ENCODE measurements around the gene MRNIP. TPM values are rescaled to one million over a fixed set of nuclear protein-coding genes. Genes with fewer than 3 reads are reported as not detected.

Gene MRNIP
- total and polyA plus RNA-seq, 2 of the 8 experiments (the other 6 are each of a cell fraction or from before 2014, with no cell fraction given): 29.6 TPM

DNA sequence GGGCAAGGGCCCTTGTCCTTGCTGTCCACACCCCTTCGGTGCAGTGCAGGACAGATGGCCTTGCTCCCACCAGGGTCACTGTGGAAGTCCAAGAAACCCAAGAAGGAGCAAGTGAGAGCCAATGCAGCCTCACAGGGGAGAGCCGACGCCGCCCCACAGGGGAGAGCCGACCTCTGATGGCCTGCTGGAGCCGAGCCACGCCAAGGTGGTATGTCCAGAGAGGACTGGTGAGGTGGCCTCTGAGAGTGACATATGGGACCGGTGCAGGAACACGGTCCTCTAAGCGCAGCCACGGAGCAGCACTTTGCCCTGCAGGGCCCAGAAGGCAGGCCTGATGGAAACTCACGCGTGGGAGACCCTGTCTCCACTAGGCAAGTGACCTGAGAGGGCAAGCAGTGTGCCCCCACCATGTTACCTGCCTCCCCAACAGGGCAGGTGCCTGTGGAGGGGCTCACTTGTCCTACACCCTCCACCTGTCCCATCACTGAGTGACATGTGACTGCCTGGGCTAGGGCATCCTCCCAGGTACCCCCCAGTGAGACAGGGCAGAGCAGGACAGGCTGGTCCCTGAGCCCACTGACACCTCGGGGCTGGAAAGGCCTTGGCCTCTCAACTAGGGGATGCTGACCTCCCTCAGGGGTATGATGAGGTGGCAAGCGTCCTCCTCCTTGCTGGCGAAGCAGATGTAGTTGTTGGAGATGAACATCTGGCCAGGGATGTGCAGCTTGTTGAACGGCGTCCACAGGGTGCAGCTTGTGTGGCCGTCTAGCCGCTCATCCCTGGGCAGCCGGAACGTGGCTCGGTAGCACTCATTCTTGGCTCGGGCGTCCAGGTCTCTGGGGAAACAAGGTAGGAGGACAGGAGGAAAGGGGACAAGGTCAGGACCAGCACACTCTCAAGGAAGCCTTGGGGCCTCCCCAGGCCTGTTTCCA is 32.4 kb upstream of the MRNIP start (continued):
- TF ChIP-seq, protein P1, sequence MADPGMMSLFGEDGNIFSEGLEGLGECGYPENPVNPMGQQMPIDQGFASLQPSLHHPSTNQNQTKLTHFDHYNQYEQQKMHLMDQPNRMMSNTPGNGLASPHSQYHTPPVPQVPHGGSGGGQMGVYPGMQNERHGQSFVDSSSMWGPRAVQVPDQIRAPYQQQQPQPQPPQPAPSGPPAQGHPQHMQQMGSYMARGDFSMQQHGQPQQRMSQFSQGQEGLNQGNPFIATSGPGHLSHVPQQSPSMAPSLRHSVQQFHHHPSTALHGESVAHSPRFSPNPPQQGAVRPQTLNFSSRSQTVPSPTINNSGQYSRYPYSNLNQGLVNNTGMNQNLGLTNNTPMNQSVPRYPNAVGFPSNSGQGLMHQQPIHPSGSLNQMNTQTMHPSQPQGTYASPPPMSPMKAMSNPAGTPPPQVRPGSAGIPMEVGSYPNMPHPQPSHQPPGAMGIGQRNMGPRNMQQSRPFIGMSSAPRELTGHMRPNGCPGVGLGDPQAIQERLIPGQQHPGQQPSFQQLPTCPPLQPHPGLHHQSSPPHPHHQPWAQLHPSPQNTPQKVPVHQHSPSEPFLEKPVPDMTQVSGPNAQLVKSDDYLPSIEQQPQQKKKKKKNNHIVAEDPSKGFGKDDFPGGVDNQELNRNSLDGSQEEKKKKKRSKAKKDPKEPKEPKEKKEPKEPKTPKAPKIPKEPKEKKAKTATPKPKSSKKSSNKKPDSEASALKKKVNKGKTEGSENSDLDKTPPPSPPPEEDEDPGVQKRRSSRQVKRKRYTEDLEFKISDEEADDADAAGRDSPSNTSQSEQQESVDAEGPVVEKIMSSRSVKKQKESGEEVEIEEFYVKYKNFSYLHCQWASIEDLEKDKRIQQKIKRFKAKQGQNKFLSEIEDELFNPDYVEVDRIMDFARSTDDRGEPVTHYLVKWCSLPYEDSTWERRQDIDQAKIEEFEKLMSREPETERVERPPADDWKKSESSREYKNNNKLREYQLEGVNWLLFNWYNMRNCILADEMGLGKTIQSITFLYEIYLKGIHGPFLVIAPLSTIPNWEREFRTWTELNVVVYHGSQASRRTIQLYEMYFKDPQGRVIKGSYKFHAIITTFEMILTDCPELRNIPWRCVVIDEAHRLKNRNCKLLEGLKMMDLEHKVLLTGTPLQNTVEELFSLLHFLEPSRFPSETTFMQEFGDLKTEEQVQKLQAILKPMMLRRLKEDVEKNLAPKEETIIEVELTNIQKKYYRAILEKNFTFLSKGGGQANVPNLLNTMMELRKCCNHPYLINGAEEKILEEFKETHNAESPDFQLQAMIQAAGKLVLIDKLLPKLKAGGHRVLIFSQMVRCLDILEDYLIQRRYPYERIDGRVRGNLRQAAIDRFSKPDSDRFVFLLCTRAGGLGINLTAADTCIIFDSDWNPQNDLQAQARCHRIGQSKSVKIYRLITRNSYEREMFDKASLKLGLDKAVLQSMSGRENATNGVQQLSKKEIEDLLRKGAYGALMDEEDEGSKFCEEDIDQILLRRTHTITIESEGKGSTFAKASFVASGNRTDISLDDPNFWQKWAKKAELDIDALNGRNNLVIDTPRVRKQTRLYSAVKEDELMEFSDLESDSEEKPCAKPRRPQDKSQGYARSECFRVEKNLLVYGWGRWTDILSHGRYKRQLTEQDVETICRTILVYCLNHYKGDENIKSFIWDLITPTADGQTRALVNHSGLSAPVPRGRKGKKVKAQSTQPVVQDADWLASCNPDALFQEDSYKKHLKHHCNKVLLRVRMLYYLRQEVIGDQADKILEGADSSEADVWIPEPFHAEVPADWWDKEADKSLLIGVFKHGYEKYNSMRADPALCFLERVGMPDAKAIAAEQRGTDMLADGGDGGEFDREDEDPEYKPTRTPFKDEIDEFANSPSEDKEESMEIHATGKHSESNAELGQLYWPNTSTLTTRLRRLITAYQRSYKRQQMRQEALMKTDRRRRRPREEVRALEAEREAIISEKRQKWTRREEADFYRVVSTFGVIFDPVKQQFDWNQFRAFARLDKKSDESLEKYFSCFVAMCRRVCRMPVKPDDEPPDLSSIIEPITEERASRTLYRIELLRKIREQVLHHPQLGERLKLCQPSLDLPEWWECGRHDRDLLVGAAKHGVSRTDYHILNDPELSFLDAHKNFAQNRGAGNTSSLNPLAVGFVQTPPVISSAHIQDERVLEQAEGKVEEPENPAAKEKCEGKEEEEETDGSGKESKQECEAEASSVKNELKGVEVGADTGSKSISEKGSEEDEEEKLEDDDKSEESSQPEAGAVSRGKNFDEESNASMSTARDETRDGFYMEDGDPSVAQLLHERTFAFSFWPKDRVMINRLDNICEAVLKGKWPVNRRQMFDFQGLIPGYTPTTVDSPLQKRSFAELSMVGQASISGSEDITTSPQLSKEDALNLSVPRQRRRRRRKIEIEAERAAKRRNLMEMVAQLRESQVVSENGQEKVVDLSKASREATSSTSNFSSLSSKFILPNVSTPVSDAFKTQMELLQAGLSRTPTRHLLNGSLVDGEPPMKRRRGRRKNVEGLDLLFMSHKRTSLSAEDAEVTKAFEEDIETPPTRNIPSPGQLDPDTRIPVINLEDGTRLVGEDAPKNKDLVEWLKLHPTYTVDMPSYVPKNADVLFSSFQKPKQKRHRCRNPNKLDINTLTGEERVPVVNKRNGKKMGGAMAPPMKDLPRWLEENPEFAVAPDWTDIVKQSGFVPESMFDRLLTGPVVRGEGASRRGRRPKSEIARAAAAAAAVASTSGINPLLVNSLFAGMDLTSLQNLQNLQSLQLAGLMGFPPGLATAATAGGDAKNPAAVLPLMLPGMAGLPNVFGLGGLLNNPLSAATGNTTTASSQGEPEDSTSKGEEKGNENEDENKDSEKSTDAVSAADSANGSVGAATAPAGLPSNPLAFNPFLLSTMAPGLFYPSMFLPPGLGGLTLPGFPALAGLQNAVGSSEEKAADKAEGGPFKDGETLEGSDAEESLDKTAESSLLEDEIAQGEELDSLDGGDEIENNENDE (IDR thresholded peaks at IDR 0.05; ENCODE audit: insufficient replicate concordance, low read length): no peak
- no peak for TF ChIP-seq KDM5A (IDR thresholded peaks at IDR 0.05; ENCODE audit: low read length)
- no peak for TF ChIP-seq RNF2 (IDR thresholded peaks at IDR 0.05; ENCODE audit: borderline replicate concordance, low read depth, low read length, missing control alignments, poor library complexity, severe bottlenecking)
- TF ChIP-seq PHF8 (conservative IDR thresholded peaks at IDR 0.05; ENCODE audit: low read depth, low read length): no peak
- TF ChIP-seq EZH2 (IDR thresholded peaks at IDR 0.05; ENCODE audit: low read depth, low read length, severe bottlenecking): no peak
- no peak for TF ChIP-seq RXRA (IDR thresholded peaks at IDR 0.05; ENCODE audit: insufficient read depth, low read depth, low read length)
- TF ChIP-seq MAFK (IDR thresholded peaks at IDR 0.05; ENCODE audit: low read depth, low read length): no peak
- TF ChIP-seq TEAD4 (IDR thresholded peaks at IDR 0.05; ENCODE audit: low read depth, low read length): no peak
- TF ChIP-seq BCL11A (IDR thresholded peaks at IDR 0.05; ENCODE audit: low read depth in 2 of 2, low read length in 2 of 2): no peak

Measured in H1 (cell line).